Stimulated activated CD8-positive, alpha-beta memory T cell treated with anti-CD3 and anti-CD28 coated beads, Interleukin-15, amount 100 ng/mL, for 4 hours (primary cell): ENCODE data around the gene RETREG2.

Experiments used
- DNase-seq, 2 donors: peaks; one replicate each; pipeline ENCODE4 v3.0.0-alpha.2; 2020; ENCODE audit warnings: low read depth in 2 of 2

Gene RETREG2

DNA sequence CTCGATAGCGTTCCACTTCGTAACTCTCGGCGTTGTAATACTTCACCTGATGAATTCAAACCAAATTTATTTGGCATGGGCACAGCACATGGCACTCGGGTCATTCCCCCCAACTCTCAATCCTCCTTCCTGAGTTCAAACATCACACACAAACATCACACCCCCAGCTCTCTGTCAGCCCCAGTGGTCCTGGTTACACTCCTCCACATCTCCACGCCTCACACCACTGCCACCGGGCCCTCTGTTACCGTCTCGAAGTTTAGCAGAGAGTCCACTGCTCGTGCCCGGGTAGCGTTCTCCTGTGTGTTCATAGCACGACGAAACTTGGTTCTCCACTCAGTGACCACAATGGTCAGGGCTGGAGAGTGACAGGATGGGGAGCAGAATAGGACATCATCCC lies 36.1 kb downstream of the RETREG2 start:
- DNase-seq = no peak

- no peak for DNase-seq
These were observed 36.7 kb downstream of the RETREG2 start for GRCh38 chr2:219214786-219215185.

GRCh38 chr2:219215871-219216534 lies 37.9 kb downstream of the RETREG2 start:
- no peak for DNase-seq

- no peak for DNase-seq
These were observed 38.5 kb downstream of the RETREG2 start for GRCh38 chr2:219216535-219216915.

GRCh38 chr2:219218217-219218731 lies 40.2 kb downstream of the RETREG2 start:
- DNase-seq = no peak

GRCh38 chr2:219218732-219219701 lies 40.9 kb downstream of the RETREG2 start, which contains the start of gene ABCB6:
TSS of gene ABCB6 (minus strand) at chr2:219218958. CDS start at chr2:219218673, 285 bp downstream.
- DNase-seq = peak; percentile 73 to 82

GRCh38 chr2:219219784-219220532 lies 41.9 kb downstream of the RETREG2 start:
- no peak for DNase-seq

DNA sequence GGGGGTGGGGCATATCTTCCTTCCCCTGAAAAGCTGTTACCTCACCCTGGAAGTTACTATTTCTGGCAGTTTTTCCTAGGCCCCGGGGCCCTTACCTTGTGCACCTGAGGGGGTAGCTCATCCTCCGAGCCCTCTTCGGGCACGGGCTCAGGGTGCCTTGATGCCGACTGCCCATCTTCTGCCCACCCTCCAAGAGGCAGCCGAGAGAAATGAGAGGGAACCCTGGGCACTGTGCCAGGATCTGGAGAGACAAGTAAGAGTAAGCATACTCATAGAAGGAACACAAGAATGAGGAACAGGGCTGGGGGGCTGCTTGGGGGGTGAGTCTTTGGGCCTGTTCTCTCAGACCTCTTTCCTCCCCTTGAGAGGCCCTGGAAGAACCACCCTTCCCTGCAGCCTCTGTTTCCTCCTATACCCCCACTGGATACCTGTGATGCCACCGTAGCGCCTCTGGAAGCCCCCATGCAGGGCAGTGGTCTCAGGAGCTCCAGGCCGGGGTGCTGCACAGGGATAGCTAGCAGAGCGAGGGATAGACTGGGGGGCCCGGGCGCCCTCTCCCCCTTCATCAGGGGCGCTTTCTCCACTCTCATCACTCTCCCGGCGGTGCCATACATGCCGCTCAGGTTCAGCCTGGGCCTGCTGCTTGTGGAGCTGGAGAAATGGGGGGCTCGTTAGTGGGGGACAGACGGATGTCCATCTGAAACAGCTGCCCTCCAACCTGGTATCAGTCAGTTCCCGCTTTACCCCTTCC lies 42.8 kb downstream of the RETREG2 start:
- no peak for DNase-seq

- no peak for DNase-seq
These were observed 44.0 kb downstream of the RETREG2 start for GRCh38 chr2:219221957-219222518.

DNA sequence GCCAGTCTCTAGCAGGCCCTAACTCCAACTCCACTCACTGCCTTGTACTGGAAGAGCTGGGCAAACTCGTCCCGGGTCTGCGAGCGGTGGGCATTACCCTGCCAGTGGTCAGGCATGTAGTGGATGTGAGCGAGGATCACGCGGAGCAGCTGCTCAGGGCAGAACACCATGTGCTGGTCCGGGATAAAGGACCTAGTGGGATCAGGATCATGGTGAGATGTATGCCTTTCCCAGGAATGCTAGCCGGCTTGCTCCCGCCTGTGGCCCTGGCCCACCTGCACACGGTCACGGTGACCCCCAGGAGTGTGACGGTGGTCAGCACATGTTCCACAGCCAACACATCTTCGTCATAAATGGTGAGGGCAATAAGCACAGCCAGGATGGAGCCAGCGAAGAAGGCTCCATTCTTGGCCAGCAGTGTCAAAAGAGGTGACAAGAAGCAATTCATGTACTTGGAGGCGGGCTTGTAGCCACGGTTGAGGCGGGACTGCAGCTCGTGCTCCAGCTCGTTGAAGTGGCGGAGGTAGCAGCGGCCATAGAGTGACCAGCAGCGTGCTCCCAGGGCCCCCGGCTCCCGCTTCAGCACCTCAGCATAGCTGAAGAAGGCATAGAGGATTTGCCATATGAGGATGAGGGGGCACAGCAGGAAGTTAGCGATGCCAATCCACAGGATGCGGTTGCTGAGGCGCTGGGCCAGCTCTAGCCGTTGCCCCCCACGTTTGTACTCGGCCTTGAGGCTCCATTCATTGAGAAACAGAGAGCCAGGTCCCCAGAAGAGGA lies 45.9 kb downstream of the RETREG2 start:
- no peak for DNase-seq

GRCh38 chr2:219225350-219225749 lies 47.3 kb downstream of the RETREG2 start:
- DNase-seq = no peak

DNA sequence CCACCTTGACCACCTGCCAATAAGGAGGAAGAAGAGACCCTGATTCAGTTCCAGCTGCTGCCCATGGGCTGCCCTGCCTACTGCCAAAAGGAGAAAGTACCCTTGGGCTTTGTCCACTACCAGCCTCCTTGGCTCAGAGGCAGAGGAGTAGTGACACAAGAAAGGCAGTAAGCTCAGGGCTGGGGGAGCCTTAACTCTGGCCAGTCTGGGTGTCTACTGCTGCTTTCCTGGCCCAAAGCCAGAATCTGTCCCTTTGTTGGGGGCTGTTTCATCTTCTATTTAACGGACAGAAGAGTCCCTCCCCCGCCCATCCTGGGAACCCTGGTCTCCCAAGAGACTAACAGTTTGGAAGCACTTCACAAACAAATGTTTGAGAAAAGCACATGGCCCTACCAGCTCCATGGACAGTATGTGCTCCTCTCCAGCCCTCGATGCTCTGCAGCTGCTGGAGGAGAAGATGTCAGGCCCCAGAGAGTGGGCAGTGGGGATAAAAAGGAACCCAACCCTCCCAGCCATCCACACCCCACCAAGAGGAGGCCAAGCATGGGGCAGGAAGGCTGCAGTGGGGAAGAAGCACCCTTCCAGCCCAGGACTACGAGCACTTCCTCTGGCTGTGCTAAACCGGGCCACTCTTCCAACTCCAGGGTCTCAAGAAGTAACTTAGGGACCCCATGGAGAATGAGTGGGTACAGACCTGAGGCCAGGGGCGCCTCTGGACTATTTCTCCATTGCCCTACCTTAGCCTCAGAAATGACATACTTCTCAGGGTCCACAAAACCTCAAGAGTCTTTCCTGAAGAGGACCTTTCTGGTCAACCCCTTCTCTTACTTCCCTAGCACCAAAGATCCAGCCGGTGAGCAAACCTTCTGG lies 50.2 kb downstream of the RETREG2 start:
- no peak for DNase-seq

DNA sequence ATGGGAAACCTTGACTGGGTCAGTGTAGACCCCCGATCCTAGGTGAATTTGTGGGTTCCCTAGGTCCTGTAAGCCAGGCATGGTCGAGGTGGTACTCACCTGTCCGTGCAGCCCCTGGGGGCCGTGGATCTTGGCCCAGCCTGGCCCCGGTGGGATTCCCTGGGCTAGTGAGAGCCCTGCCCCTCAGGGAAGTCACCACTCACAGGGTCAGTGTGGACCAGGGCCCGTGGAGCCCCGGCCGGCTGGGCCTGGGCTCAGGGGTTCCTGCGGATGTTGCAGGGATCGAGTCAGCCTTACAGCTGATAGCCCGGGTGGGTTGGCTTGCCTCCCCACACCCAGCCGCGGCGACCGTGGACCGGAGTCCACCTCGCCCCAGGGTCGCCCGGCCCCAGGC lies 50.8 kb downstream of the RETREG2 start:
- DNase-seq = no peak

DNA sequence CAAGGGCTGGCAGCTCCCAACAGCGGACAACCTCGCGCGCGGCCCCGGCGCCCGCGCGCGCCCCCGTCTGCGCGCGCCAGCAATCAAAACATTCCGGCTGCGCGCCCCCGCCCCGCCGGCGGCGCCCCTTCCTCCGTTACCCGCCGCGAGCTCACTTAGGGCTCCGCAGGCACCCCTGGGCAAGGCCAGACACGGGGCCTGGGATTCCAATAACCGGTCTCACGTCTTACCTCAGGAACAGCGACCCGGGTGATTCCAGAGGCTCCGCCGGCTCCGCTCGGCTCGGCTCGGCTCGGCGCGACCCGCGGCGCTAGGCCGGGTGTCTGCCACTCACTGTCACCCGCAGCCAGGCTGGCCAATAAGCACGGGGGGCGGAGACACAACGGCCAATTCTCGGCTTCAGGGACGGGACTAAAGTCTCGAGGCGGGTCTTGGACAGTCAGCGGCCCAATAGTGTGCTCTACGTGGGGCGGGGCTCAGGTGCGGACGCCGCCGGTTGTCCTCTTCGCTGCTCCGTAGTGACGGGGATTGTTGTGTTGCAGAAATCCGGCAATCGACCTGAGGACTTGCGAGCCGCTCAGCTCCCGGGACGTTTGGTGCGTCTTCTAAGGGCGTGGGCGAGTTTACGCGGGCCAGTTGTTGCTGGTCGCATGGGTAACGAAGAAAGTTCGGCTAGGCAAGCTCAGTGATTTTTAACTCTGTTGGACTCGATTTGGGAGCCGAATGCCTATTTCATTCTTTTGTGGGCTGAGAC lies 51.4 kb downstream of the RETREG2 start, which contains the start of the genes ANKZF1 and ATG9A:
Gene ANKZF1 (plus strand): TSS at position 502 of the 754 bp plus-strand sequence. CDS start 452 bp downstream, outside the sequence.
Gene ATG9A (minus strand): TSS at position 332 of the 754 bp plus-strand sequence. CDS start 1,612 bp downstream, outside the sequence.
- DNase-seq = peak; percentile 96 to 98

DNA sequence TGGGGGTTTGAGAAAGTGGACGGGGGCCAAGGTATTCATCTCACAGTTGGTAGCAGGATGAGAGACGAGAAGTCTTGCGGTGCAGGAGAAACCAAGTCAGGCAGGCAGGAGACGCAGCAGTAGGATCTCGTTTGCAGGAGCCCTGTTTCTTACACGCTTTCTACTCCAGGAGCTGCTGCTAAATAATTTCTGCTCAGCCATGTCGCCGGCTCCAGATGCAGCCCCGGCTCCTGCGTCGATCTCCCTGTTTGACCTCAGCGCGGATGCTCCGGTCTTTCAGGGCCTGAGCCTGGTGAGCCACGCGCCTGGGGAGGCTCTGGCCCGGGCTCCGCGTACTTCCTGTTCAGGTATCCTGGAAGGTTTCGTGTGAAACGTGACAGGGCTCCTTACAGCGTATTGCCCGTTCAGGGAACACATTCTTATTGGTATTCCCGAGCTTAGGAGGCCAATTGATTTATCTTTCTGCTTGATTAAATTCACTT lies 52.0 kb downstream of the RETREG2 start:
- peak in 1 of 2 donors; percentile 16 for DNase-seq

- DNase-seq = no peak
These were observed 56.3 kb downstream of the RETREG2 start for GRCh38 chr2:219234331-219234730.
